B cell (primary cell): Measurements from ENCODE around the gene GALNT10. TPM values are rescaled to one million over a fixed set of nuclear protein-coding genes. Genes with fewer than 3 reads are reported as not detected.

Source experiments
- ATAC-seq: fragments of 200-7000 bp; cut with Tn5 transposase; one replicate; pipeline ENCODE4 v1.10.0; 2021; ENCODE audit warnings: low read depth, mild to moderate bottlenecking, moderate number of reproducible peaks, moderate library complexity
- CTCF ChIA-PET: fragments of 350-600 bp; sonication (Branson Sonifier 250); formaldehyde crosslinking; loops from one replicate; lab custom pipeline; 2021; ENCODE audit warnings: antibody characterized with exemption, inconsistent platforms; lab: Charles Lee
- POLR2A ChIA-PET: fragments of 350-600 bp; sonication (Branson Sonifier 250); formaldehyde crosslinking; loops from one replicate; lab custom pipeline; 2021; ENCODE audit warnings: antibody characterized with exemption; lab: Charles Lee
- DNase-seq: peaks from one replicate; pipeline ENCODE4 v3.0.0; 2013
- H2AFZ ChIP-seq: 2 replicates; pipeline ENCODE4 v1.6.1; 2012; ENCODE audit warnings: mild to moderate bottlenecking, low read depth, low read length; ENCODE audit not compliant: insufficient read depth, poor library complexity, severe bottlenecking
- H3K27ac ChIP-seq, 2 donors: 1 replicate in 1 of 2; 2 replicates in 1 of 2; pipeline ENCODE4 v1.5.1; 2012 to 2013; ENCODE audit warnings: low read length in 2 of 2, mild to moderate bottlenecking in 2 of 2, moderate library complexity in 1 of 2
- H3K27me3 ChIP-seq, 4 experiments: fragments of 200-600 bp in 1 of 4; sonication (generic) in 1 of 4; replicated peaks in 1 of 4; 1 replicate in 2 of 4; 2 replicates in 2 of 4; pipeline versions ENCODE4 v1.6.1 to v1.7.0; 2013 to 2016; ENCODE audit warnings: low read length in 3 of 4, mild to moderate bottlenecking in 2 of 4, mixed read lengths in 1 of 4, moderate library complexity in 1 of 4; ENCODE audit not compliant: insufficient read depth in 4 of 4, control insufficient read depth in 3 of 4; ENCODE audit errors: control extremely low read depth in 1 of 4
- H3K36me3 ChIP-seq, 2 experiments: replicated peaks in 1 of 2; 1 replicate in 1 of 2; 2 replicates in 1 of 2; pipeline versions ENCODE4 v1.6.1 to v1.7.1; 2013; ENCODE audit warnings: low read length in 1 of 2; ENCODE audit not compliant: insufficient read depth in 2 of 2, control insufficient read depth in 1 of 2; ENCODE audit errors: control extremely low read depth in 1 of 2, extremely low read depth in 1 of 2
- H3K4me1 ChIP-seq, 2 donors: fragments of 200-600 bp in 1 of 2; sonication (generic) in 1 of 2; 1 replicate in 1 of 2; 2 replicates in 1 of 2; pipeline versions ENCODE4 v1.5.1 to v1.6.1; 2013 to 2017; ENCODE audit warnings: low read length in 2 of 2; ENCODE audit not compliant: control insufficient read depth in 2 of 2, insufficient read depth in 2 of 2
- H3K4me2 ChIP-seq: replicated peaks from 2 replicates; pipeline ENCODE3; 2012; ENCODE audit warnings: mild to moderate bottlenecking, low read depth, low read length; ENCODE audit not compliant: poor library complexity, severe bottlenecking
- H3K4me3 ChIP-seq, 5 experiments: fragments of 200-600 bp in 1 of 5; sonication (generic) in 1 of 5; 1 replicate in 3 of 5; 2 replicates in 2 of 5; pipeline versions ENCODE4 v1.5.1 to v1.7.0; 2011 to 2016; ENCODE audit warnings: low read length in 4 of 5, mild to moderate bottlenecking in 4 of 5, low read depth in 2 of 5, control low read depth in 1 of 5, moderate library complexity in 1 of 5; ENCODE audit not compliant: insufficient read depth in 1 of 5; ENCODE audit errors: control extremely low read depth in 1 of 5, extremely low read depth in 1 of 5
- H3K79me2 ChIP-seq: fragments of 200-600 bp; sonication (generic); one replicate; pipeline ENCODE4 v1.6.0; 2016; ENCODE audit warnings: low read length; ENCODE audit not compliant: control insufficient read depth, insufficient read depth
- H3K9ac ChIP-seq: fragments of 200-600 bp; sonication (generic); 2 replicates; pipeline ENCODE4 v1.6.1; 2017; ENCODE audit warnings: mild to moderate bottlenecking, low read length, moderate library complexity
- H3K9me3 ChIP-seq, 3 donors: one replicate each; pipeline versions ENCODE4 v1.6.1 to v1.7.1; 2013; ENCODE audit warnings: low read length in 2 of 3; ENCODE audit not compliant: control insufficient read depth in 2 of 3, insufficient read depth in 1 of 3; ENCODE audit errors: control extremely low read depth in 1 of 3
- H4K20me1 ChIP-seq: 2 replicates; pipeline ENCODE4 v1.6.0; 2012; ENCODE audit warnings: mild to moderate bottlenecking, low read length; ENCODE audit not compliant: insufficient read depth, control insufficient read depth, poor library complexity, severe bottlenecking
- H3K27ac Mint-ChIP-seq: one replicate; pipeline ENCODE4 v1.8.0; 2021; ENCODE audit warnings: mixed read lengths
- H3K27me3 Mint-ChIP-seq: one replicate; pipeline ENCODE4 v1.8.0; 2021; ENCODE audit warnings: mixed read lengths
- H3K4me1 Mint-ChIP-seq: one replicate; pipeline ENCODE4 v1.8.0; 2021; ENCODE audit warnings: mixed read lengths
- H3K4me3 Mint-ChIP-seq: one replicate; pipeline ENCODE4 v1.8.0; 2021; ENCODE audit warnings: mixed read lengths
- H3K9me3 Mint-ChIP-seq: one replicate; pipeline ENCODE4 v1.8.0; 2022; ENCODE audit warnings: mixed read lengths; ENCODE audit not compliant: insufficient read depth
- EZH2 ChIP-seq: IDR thresholded peaks from 2 replicates; pipeline ENCODE4 v1.6.1; 2012; ENCODE audit warnings: borderline replicate concordance, low read depth, mild to moderate bottlenecking, moderate library complexity, low read length; ENCODE audit not compliant: insufficient read depth, poor library complexity, severe bottlenecking
- WGBS: methylation state at CpG from one replicate; pipeline ENCODE4 v1.1.5; 2013; ENCODE audit warnings: missing lambda C conversion rate; ENCODE audit not compliant: insufficient coverage; 5-methylcytosine and 5-hydroxymethylcytosine counted together
- intact Hi-C: fragments of 100-400 bp; cut with micrococcal nuclease; formaldehyde crosslinking; loops from one replicate; pipeline ENCODE4 v1.10.0; 2022
- polyA plus RNA-seq: library from polyadenylated mRNA; depleted of rRNA; stranded (reverse); fragments of >200 nt; gene quantifications from 2 replicates; pipeline ENCODE4 v1.2.3, GENCODE V29; 2012
- total RNA-seq, 2 donors: library from RNA; stranded (reverse); fragments of 120-200 nt in 1 of 2; gene quantifications; 1 replicate in 1 of 2; 2 replicates in 1 of 2; pipeline versions ENCODE4 v1.2.3 to v1.2.4, GENCODE V29; 2013 to 2022
- TF ChIP-seq, protein P1 (sequence below): fragments of 200-600 bp; IDR thresholded peaks from one replicate; pipeline ENCODE4 v1.8.0; 2022; ENCODE audit warnings: antibody characterized with exemption, mild to moderate bottlenecking

The GALNT10 gene
- total and polyA plus RNA-seq, 2 donors (not counting 1 experiment from before 2014, with no cell fraction given) = 27.7 to 42.8 TPM

- peaks cover 47% of the 10 kb centered on the region for H3K27me3 Mint-ChIP-seq
- H3K4me2 ChIP-seq = no peak overlapping the region
These were observed 26.3 kb upstream of the GALNT10 start for GRCh38 chr5:154164249-154164581.

DNA sequence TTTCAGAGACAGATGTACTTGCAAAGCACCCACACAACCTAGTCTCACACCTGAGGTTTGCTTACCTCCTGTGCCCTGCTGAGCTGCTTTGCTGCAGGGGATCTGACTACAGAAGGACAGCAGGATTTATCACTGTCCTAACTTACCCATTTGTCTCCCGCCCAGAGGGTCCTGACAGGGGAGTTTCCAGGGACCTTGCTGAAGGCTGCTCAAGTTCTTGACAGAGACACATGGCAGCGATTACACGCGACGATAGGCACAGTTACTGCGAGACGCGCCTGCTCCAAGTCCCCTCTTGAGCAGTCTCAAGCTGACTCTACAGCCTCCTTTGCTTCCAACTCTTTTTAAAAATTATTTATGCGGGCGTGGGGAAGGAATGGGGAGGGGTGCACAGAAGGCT, 24.6 kb upstream of the GALNT10 start:
- Histone ChIP-seq H4K20me1 (no peaks in the 10 kb centered on the region), H3K9ac (no peak overlapping the region), H3K27ac (no peak overlapping the region), H3K4me1 (no peaks in the 10 kb centered on the region), H3K36me3 (no peaks in the 10 kb centered on the region), H3K79me2 (no peaks in the 10 kb centered on the region), H3K27me3 (peaks cover 0 to 21% (median 13%) of the 10 kb centered on the region in 4 experiments), H3K9me3 (no peaks in the 10 kb centered on the region), H2AFZ (no peak overlapping the region), H3K4me3 (no peak overlapping the region), H3K4me2 (no peak overlapping the region)
- Mint-ChIP-seq H3K4me1 (no peaks in the 10 kb centered on the region), H3K27me3 (peaks cover 40% of the 10 kb centered on the region), H3K9me3 (no peaks in the 10 kb centered on the region), H3K4me3 (no peak overlapping the region), H3K27ac (no peak overlapping the region)
- 53% methylated on average over 5 of the region's 10 CpGs for WGBS
- no peak for TF ChIP-seq EZH2
- TF ChIP-seq, protein P1, sequence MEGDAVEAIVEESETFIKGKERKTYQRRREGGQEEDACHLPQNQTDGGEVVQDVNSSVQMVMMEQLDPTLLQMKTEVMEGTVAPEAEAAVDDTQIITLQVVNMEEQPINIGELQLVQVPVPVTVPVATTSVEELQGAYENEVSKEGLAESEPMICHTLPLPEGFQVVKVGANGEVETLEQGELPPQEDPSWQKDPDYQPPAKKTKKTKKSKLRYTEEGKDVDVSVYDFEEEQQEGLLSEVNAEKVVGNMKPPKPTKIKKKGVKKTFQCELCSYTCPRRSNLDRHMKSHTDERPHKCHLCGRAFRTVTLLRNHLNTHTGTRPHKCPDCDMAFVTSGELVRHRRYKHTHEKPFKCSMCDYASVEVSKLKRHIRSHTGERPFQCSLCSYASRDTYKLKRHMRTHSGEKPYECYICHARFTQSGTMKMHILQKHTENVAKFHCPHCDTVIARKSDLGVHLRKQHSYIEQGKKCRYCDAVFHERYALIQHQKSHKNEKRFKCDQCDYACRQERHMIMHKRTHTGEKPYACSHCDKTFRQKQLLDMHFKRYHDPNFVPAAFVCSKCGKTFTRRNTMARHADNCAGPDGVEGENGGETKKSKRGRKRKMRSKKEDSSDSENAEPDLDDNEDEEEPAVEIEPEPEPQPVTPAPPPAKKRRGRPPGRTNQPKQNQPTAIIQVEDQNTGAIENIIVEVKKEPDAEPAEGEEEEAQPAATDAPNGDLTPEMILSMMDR = no peak
- no peak for DNase-seq
- intact Hi-C loops = no loop called here
- no peak for ATAC-seq
- POLR2A ChIA-PET = no interaction called here
- CTCF ChIA-PET = no interaction called here

More at GRCh38 chr5:154164249-154164581, 26.3 kb upstream of the GALNT10 start:
- no peaks in the 10 kb centered on the region for H3K36me3 ChIP-seq
- ChIA-PET CTCF (interaction anchor here (1.0 kb wide), 1 partner anchor 189 kb away, joined by 3 read pairs; no protein-coding TSS in a partner anchor), POLR2A (no interaction called here)
- no peaks in the 10 kb centered on the region for H3K9me3 ChIP-seq
- Mint-ChIP-seq H3K9me3 (no peaks in the 10 kb centered on the region), H3K4me1 (no peaks in the 10 kb centered on the region), H3K4me3 (no peak overlapping the region), H3K27ac (no peak overlapping the region)
- no peak for TF ChIP-seq EZH2
- TF ChIP-seq, protein P1 = no peak
- no peaks in the 10 kb centered on the region for H4K20me1 ChIP-seq
- H3K27me3 ChIP-seq = peaks cover 0 to 21% (median 13%) of the 10 kb centered on the region in 4 experiments
- no peak overlapping the region for H2AFZ ChIP-seq
- no peak for ATAC-seq
- intact Hi-C loops = no loop called here
- H3K4me1 ChIP-seq = no peaks in the 10 kb centered on the region
- no peak overlapping the region for H3K9ac ChIP-seq
- no peaks in the 10 kb centered on the region for H3K79me2 ChIP-seq
- no peak for DNase-seq
- no peak overlapping the region for H3K4me3 ChIP-seq
- WGBS = no CpG with 5 or more reads among the region's 1 CpG
- no peak overlapping the region for H3K27ac ChIP-seq
